MM.1S (cell line): Measurements from ENCODE around the gene SLC29A3.
A peak's percentile ranks its signal among the peaks of the same experiment; 100 is the strongest.

Experiments used
- DNase-seq: peaks from one replicate; pipeline ENCODE4 v3.0.0-alpha.2; 2015
- H2AFZ ChIP-seq: fragments of 300-600 bp; sonication (generic); 2 replicates; pipeline ENCODE4 v1.6.0; 2016; ENCODE audit warnings: antibody characterized with exemption, low read length
- H3F3A ChIP-seq: fragments of 300-600 bp; sonication (generic); 2 replicates; pipeline ENCODE4 v1.6.1; 2016; ENCODE audit warnings: mild to moderate bottlenecking, antibody characterized with exemption, low read length, moderate library complexity, mixed read lengths; ENCODE audit not compliant: insufficient read depth
- H3K27ac ChIP-seq: fragments of 300-600 bp; sonication (generic); 2 replicates; pipeline ENCODE4 v1.5.1; 2016; ENCODE audit warnings: mild to moderate bottlenecking, low read length
- H3K27me3 ChIP-seq: fragments of 300-600 bp; sonication (generic); replicated peaks from 2 replicates; pipeline ENCODE4 v1.6.0; 2016; ENCODE audit warnings: low read length; ENCODE audit not compliant: insufficient read depth
- H3K36me3 ChIP-seq: fragments of 300-600 bp; sonication (generic); replicated peaks from 2 replicates; pipeline ENCODE4 v1.6.1; 2016; ENCODE audit warnings: mild to moderate bottlenecking, low read length, mixed read lengths; ENCODE audit not compliant: insufficient read depth
- H3K4me1 ChIP-seq: fragments of 300-600 bp; sonication (generic); 2 replicates; pipeline ENCODE4 v1.6.1; 2016; ENCODE audit warnings: low read length, mixed read lengths
- H3K4me2 ChIP-seq: fragments of 300-600 bp; sonication (generic); 2 replicates; pipeline ENCODE4 v1.6.0; 2016; ENCODE audit warnings: low read depth, low read length
- H3K4me3 ChIP-seq: fragments of 300-600 bp; sonication (generic); 2 replicates; pipeline ENCODE4 v1.5.1; 2016; ENCODE audit warnings: low read length, mixed read lengths
- H3K79me2 ChIP-seq: fragments of 300-600 bp; sonication (generic); 2 replicates; pipeline ENCODE4 v1.6.1; 2016; ENCODE audit warnings: mixed run types, low read length, mixed read lengths
- H3K9ac ChIP-seq: fragments of 300-600 bp; sonication (generic); 2 replicates; pipeline ENCODE4 v1.6.1; 2016; ENCODE audit warnings: low read length, mixed read lengths
- H3K9me2 ChIP-seq: fragments of 300-600 bp; sonication (generic); replicated peaks from 2 replicates; pipeline ENCODE4 v1.6.1; 2016; ENCODE audit warnings: mild to moderate bottlenecking, low read length, mixed read lengths; ENCODE audit not compliant: insufficient read depth
- H3K9me3 ChIP-seq: fragments of 300-600 bp; sonication (generic); replicated peaks from 2 replicates; pipeline ENCODE4 v1.6.1; 2016; ENCODE audit warnings: mild to moderate bottlenecking, low read length, mixed read lengths; ENCODE audit not compliant: insufficient read depth
- H4K20me1 ChIP-seq: fragments of 300-600 bp; sonication (generic); 2 replicates; pipeline ENCODE4 v1.6.1; 2016; ENCODE audit warnings: mild to moderate bottlenecking, low read length, moderate library complexity, mixed read lengths; ENCODE audit not compliant: insufficient read depth
- CTCF ChIP-seq: fragments of 300-600 bp; sonication (generic); IDR thresholded peaks from 2 replicates; pipeline ENCODE4 v1.5.1; 2016; ENCODE audit warnings: antibody characterized with exemption, low read length, mixed read lengths
- EZH2 ChIP-seq: fragments of 300-600 bp; sonication (generic); optimal IDR thresholded peaks from 2 replicates; pipeline ENCODE3; 2017; ENCODE audit warnings: low read depth, mild to moderate bottlenecking, antibody characterized with exemption, low read length, mixed read lengths
- EZH2phosphoT487 ChIP-seq: fragments of 300-600 bp; sonication (generic); IDR thresholded peaks from 2 replicates; pipeline ENCODE4 v1.6.1; 2018; ENCODE audit warnings: antibody characterized with exemption, low read length

Gene SLC29A3

GRCh38 chr10:71283876-71284275 is 35.2 kb upstream of the SLC29A3 start:
- peaks cover 38% of the 10 kb centered on the region for H3K27me3 ChIP-seq
- no peaks in the 10 kb centered on the region for H3K9me2 ChIP-seq
- no peaks in the 10 kb centered on the region for H3K79me2 ChIP-seq
- no peaks in the 10 kb centered on the region for H3F3A ChIP-seq
- TF ChIP-seq CTCF (no peak), EZH2 (no peak)
- no peaks in the 10 kb centered on the region for H4K20me1 ChIP-seq
- no peak overlapping the region for H3K27ac ChIP-seq
- H3K4me2 ChIP-seq: no peak overlapping the region
- no peaks in the 10 kb centered on the region; the same call in 1 of the 2 replicates for H3K4me1 ChIP-seq
- H2AFZ ChIP-seq: no peak overlapping the region
- H3K4me3 ChIP-seq: no peak overlapping the region
- no peak overlapping the region for H3K9ac ChIP-seq
- no peaks in the 10 kb centered on the region for H3K36me3 ChIP-seq
- no peak for DNase-seq
- no peaks in the 10 kb centered on the region for H3K9me3 ChIP-seq

- Histone ChIP-seq H4K20me1 (no peaks in the 10 kb centered on the region), H3K4me2 (no peak overlapping the region), H3K79me2 (no peaks in the 10 kb centered on the region), H3K9me3 (no peaks in the 10 kb centered on the region), H3K4me3 (no peak overlapping the region), H3K4me1 (no peaks in the 10 kb centered on the region; the same call in 1 of the 2 replicates), H3K9ac (no peak overlapping the region), H3K9me2 (no peaks in the 10 kb centered on the region), H2AFZ (no peak overlapping the region), H3K36me3 (no peaks in the 10 kb centered on the region), H3K27me3 (peaks cover 46% of the 10 kb centered on the region), H3K27ac (no peak overlapping the region), H3F3A (no peaks in the 10 kb centered on the region)
- TF ChIP-seq EZH2 (no peak), CTCF (no peak), EZH2phosphoT487 (no peak)
- DNase-seq: no peak
Measured at GRCh38 chr10:71284544-71285179, 34.4 kb upstream of the SLC29A3 start.

- peak; percentile 26 for DNase-seq
- Histone ChIP-seq H2AFZ (no peak overlapping the region), H3K79me2 (no peaks in the 10 kb centered on the region), H3K27me3 (peaks cover 51% of the 10 kb centered on the region), H3K9me2 (no peaks in the 10 kb centered on the region), H4K20me1 (no peaks in the 10 kb centered on the region), H3K36me3 (no peaks in the 10 kb centered on the region), H3K4me3 (no peak overlapping the region), H3F3A (no peaks in the 10 kb centered on the region), H3K4me2 (no peak overlapping the region), H3K9me3 (no peaks in the 10 kb centered on the region), H3K27ac (no peak overlapping the region), H3K4me1 (no peaks in the 10 kb centered on the region; the same call in 1 of the 2 replicates), H3K9ac (no peak overlapping the region)
- TF ChIP-seq CTCF (peak; percentile 72), EZH2phosphoT487 (no peak), EZH2 (no peak)
Measured at GRCh38 chr10:71285180-71285545, 33.9 kb upstream of the SLC29A3 start.
